ENCODE results near the gene ZBTB7C. TPM values are rescaled to one million over a fixed set of nuclear protein-coding genes. Genes with fewer than 3 reads are reported as not detected.

Gene ZBTB7C
- polyA plus RNA-seq, 1 donor (not counting 4 experiments of a cell fraction or from before 2014, with no cell fraction given): 0.58 TPM

DNA sequence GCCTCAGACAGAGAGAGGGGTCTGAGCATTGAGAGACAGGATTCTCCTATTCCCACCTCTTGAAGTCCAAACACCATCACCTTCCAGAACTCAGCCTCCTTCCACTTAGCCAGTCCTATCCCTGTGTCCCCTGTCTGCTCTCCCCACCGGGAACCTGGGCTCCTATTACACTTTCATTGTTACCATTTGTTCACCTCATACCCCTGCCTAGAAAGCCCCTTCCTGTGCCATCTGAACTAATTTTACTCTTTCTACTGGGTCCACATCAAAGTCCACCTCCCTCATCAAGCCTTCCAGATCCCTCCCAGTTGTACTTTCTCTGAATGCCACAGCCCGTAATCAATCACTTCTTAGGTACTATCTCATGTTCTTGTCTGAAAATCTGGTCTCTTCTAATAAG lies 220.6 kb downstream of the ZBTB7C start:
- DNase-seq (ENCODE audit: low read depth, low spot score) (no peak), FAIRE-seq (no peak)
- no peaks in the 10 kb centered on the region for H3K79me2 ChIP-seq (ENCODE audit: control insufficient read depth, insufficient read depth, low read length)
- H3K36me3 ChIP-seq (ENCODE audit: control insufficient read depth in 2 of 2, extremely low read depth in 1 of 2, insufficient read depth in 2 of 2, low read length in 2 of 2): no peaks in the 10 kb centered on the region
- H3K9me1 ChIP-seq (ENCODE audit: control insufficient read depth, extremely low read depth, insufficient read depth, low read length): no peaks in the 10 kb centered on the region
- H3K27me3 ChIP-seq (ENCODE audit: control insufficient read depth, extremely low read depth, insufficient read depth, low read length): peaks cover 5% of the 10 kb centered on the region
- H3K4me1 ChIP-seq (ENCODE audit: control insufficient read depth, extremely low read depth, insufficient read depth, low read length): peaks cover 4% of the 10 kb centered on the region
- no peak overlapping the region for H2AFZ ChIP-seq (ENCODE audit: control insufficient read depth, low read length)
- no peaks in the 10 kb centered on the region for H4K20me1 ChIP-seq (ENCODE audit: control insufficient read depth, extremely low read depth, insufficient read depth, low read length)
- H3K27ac ChIP-seq (ENCODE audit: control insufficient read depth, insufficient read depth, low read length): no peak overlapping the region
- TF ChIP-seq, protein P1, sequence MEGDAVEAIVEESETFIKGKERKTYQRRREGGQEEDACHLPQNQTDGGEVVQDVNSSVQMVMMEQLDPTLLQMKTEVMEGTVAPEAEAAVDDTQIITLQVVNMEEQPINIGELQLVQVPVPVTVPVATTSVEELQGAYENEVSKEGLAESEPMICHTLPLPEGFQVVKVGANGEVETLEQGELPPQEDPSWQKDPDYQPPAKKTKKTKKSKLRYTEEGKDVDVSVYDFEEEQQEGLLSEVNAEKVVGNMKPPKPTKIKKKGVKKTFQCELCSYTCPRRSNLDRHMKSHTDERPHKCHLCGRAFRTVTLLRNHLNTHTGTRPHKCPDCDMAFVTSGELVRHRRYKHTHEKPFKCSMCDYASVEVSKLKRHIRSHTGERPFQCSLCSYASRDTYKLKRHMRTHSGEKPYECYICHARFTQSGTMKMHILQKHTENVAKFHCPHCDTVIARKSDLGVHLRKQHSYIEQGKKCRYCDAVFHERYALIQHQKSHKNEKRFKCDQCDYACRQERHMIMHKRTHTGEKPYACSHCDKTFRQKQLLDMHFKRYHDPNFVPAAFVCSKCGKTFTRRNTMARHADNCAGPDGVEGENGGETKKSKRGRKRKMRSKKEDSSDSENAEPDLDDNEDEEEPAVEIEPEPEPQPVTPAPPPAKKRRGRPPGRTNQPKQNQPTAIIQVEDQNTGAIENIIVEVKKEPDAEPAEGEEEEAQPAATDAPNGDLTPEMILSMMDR (optimal IDR thresholded peaks at IDR 0.05 in 1 of 3, IDR thresholded peaks at IDR 0.05 in 1 of 3, conservative IDR thresholded peaks at IDR 0.05 in 1 of 3; ENCODE audit: extremely low read depth in 1 of 3, insufficient read depth in 2 of 3, low read length in 3 of 3): no peak
- TF ChIP-seq EZH2 (IDR thresholded peaks at IDR 0.05; ENCODE audit: low read length): no peak
- H3K9me3 ChIP-seq (ENCODE audit: control insufficient read depth, low read depth, low read length): no peaks in the 10 kb centered on the region
- H3K9ac ChIP-seq (ENCODE audit: control insufficient read depth, extremely low read depth, insufficient read depth, low read length): no peak overlapping the region
- dilution Hi-C loops (cut with MboI; ENCODE audit: extremely low pct_ligation_motif_present, low sequenced_read_pairs): no loop called here
- H3K4me3 ChIP-seq (ENCODE audit: control insufficient read depth in 2 of 3, extremely low read depth in 1 of 3, insufficient read depth in 2 of 3, low read depth in 1 of 3, low read length in 3 of 3): no peak overlapping the region
- no peak overlapping the region for H3K4me2 ChIP-seq (ENCODE audit: control insufficient read depth, extremely low read depth, insufficient read depth, low read depth, low read length)

DNA sequence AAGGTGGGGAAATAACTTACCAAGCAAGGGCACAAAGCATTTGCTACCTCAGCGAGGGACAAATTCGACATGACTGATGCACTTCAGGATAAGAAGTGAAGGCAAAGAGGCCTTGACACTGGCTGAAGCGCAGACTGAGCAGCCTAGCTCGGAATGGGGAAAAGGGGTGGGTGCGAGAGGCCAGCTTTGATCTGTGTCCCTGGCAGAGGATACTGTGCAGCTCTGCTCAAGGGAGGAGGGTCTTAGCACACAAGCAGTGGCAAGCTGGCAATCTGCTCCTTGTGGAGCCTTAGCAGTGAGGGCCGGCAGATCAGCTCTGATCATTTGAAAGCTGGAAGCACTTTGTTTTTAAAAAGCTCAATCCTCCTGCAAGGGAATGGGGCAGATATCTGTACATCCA lies 222.3 kb downstream of the ZBTB7C start:
- DNase-seq (ENCODE audit: low read depth, low spot score) (no peak), FAIRE-seq (no peak)
- Histone ChIP-seq H3K9ac (ENCODE audit: control insufficient read depth, extremely low read depth, insufficient read depth, low read length) (no peak overlapping the region), H3K4me3 (ENCODE audit: control insufficient read depth in 2 of 3, extremely low read depth in 1 of 3, insufficient read depth in 2 of 3, low read depth in 1 of 3, low read length in 3 of 3) (no peak overlapping the region), H4K20me1 (ENCODE audit: control insufficient read depth, extremely low read depth, insufficient read depth, low read length) (no peaks in the 10 kb centered on the region), H3K79me2 (ENCODE audit: control insufficient read depth, insufficient read depth, low read length) (no peaks in the 10 kb centered on the region), H3K27ac (ENCODE audit: control insufficient read depth, insufficient read depth, low read length) (no peak overlapping the region), H3K4me2 (ENCODE audit: control insufficient read depth, extremely low read depth, insufficient read depth, low read depth, low read length) (no peak overlapping the region), H3K9me3 (ENCODE audit: control insufficient read depth, low read depth, low read length) (no peaks in the 10 kb centered on the region), H3K36me3 (ENCODE audit: control insufficient read depth in 2 of 2, extremely low read depth in 1 of 2, insufficient read depth in 2 of 2, low read length in 2 of 2) (no peaks in the 10 kb centered on the region), H3K4me1 (ENCODE audit: control insufficient read depth, extremely low read depth, insufficient read depth, low read length) (peaks cover 4% of the 10 kb centered on the region), H3K27me3 (ENCODE audit: control insufficient read depth, extremely low read depth, insufficient read depth, low read length) (peaks cover 5% of the 10 kb centered on the region), H2AFZ (ENCODE audit: control insufficient read depth, low read length) (no peak overlapping the region), H3K9me1 (ENCODE audit: control insufficient read depth, extremely low read depth, insufficient read depth, low read length) (no peaks in the 10 kb centered on the region)
- dilution Hi-C loops (cut with MboI; ENCODE audit: extremely low pct_ligation_motif_present, low sequenced_read_pairs): no loop called here
- TF ChIP-seq, protein P1 (optimal IDR thresholded peaks at IDR 0.05 in 1 of 3, IDR thresholded peaks at IDR 0.05 in 1 of 3, conservative IDR thresholded peaks at IDR 0.05 in 1 of 3; ENCODE audit: extremely low read depth in 1 of 3, insufficient read depth in 2 of 3, low read length in 3 of 3): no peak
- no peak for TF ChIP-seq EZH2 (IDR thresholded peaks at IDR 0.05; ENCODE audit: low read length)
